ENCODE measurements around the gene PEF1. TPM values are rescaled to one million over a fixed set of nuclear protein-coding genes. Genes with fewer than 3 reads are reported as not detected.

Gene PEF1
- total RNA-seq, 1 experiment from 2014 or later, result 40.3 TPM

DNA sequence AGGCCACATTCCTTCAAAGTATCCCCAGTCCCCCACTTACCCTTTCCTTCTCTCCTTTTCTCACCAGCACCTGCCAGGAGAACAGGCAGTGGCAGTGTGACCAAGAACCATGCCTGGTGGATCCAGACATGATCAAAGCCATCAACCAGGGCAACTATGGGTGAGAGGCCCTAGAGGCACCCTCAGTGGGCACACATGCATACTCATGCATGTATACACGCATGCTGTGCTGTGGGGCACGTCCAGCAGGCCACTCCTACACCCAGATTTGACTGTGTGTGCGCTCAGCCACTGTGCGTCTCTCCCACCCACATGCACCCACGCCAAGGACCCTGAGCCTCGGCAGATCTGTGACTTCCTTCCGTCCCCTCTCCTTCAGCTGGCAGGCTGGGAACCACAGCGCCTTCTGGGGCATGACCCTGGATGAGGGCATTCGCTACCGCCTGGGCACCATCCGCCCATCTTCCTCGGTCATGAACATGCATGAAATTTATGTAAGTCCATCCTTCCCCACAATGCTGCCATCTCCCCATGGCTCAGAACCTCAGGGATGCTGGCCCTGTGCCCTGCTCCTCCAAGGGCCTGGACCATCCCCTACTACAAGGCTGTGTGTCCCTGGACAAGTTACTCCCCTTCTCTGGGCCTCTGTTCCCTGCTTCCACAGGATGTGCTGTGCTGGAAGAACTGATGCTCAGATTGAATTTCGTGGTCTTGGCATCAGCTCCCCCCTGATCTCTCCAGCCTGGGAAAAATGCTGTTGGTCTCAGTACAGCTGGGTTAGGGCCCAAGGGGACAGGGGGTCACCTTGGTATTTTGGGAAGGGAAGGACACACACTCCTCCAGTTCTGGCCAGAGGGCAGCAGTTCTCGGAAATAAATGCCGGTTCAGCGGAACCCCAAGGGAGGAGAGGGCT is 61.3 kb downstream of the PEF1 start:
- H2BK15ac ChIP-seq (ENCODE audit: low read depth, low read length), result no peak overlapping the region
- H3K9me3 ChIP-seq (ENCODE audit: control insufficient read depth, low read depth, low read length), result no peaks in the 10 kb centered on the region
- H2BK5ac ChIP-seq (ENCODE audit: insufficient read length, low read length), result no peak overlapping the region
- no peak overlapping the region for H4K8ac ChIP-seq (replicated peaks; ENCODE audit: insufficient read length, low read depth, low read length)
- peaks cover 10% of the 10 kb centered on the region; the same call in 1 of the 2 replicates for H3K4me1 ChIP-seq (ENCODE audit: insufficient read depth, low read length)
- H3K4me2 ChIP-seq (ENCODE audit: insufficient read depth, insufficient read length, low read length), result no peak overlapping the region
- TF ChIP-seq, protein P1, sequence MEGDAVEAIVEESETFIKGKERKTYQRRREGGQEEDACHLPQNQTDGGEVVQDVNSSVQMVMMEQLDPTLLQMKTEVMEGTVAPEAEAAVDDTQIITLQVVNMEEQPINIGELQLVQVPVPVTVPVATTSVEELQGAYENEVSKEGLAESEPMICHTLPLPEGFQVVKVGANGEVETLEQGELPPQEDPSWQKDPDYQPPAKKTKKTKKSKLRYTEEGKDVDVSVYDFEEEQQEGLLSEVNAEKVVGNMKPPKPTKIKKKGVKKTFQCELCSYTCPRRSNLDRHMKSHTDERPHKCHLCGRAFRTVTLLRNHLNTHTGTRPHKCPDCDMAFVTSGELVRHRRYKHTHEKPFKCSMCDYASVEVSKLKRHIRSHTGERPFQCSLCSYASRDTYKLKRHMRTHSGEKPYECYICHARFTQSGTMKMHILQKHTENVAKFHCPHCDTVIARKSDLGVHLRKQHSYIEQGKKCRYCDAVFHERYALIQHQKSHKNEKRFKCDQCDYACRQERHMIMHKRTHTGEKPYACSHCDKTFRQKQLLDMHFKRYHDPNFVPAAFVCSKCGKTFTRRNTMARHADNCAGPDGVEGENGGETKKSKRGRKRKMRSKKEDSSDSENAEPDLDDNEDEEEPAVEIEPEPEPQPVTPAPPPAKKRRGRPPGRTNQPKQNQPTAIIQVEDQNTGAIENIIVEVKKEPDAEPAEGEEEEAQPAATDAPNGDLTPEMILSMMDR (conservative IDR thresholded peaks at IDR 0.05), result no peak
- H2BK120ac ChIP-seq (ENCODE audit: low read depth, low read length, poor library complexity, severe bottlenecking), result no peak overlapping the region
- WGBS (ENCODE audit: extremely low coverage, insufficient read length, low lambda C conversion rate), result no CpG with 5 or more reads among the region's 16 CpGs
- no peak overlapping the region for H3K56ac ChIP-seq (ENCODE audit: insufficient read length, low read depth, low read length)
- no peak for DNase-seq
- Mint-ChIP-seq H3K9me3 (no peaks in the 10 kb centered on the region), H3K36me3 (ENCODE audit: insufficient read depth in 1 of 3, low read depth in 3 of 3) (no peaks in the 10 kb centered on the region), H3K27me3 (ENCODE audit: low read depth) (peaks cover 2% of the 10 kb centered on the region), H3K4me1 (peaks cover 24 to 34% of the 10 kb centered on the region in 2 experiments), H3K4me3 (no peak overlapping the region), H3K27ac (peak overlapping the region in 1 of 3 experiments; percentile 42; a peak in 1 of 7 replicates)
- H3K27me3 ChIP-seq (ENCODE audit: insufficient read depth, low read length), result no peaks in the 10 kb centered on the region
- no peaks in the 10 kb centered on the region for H3K79me2 ChIP-seq (ENCODE audit: insufficient read depth, low read length)
- H3K18ac ChIP-seq (ENCODE audit: insufficient read length, low read depth, low read length), result no peak overlapping the region
- no peak overlapping the region for H3K23ac ChIP-seq (ENCODE audit: insufficient read length, low read depth, low read length)
- H3K27ac ChIP-seq (ENCODE audit: insufficient read length, low read depth, low read length), result no peak overlapping the region
- H3K14ac ChIP-seq (ENCODE audit: insufficient read depth, low read length), result no peak overlapping the region
- H2AK5ac ChIP-seq (ENCODE audit: insufficient read length, low read length), result no peak overlapping the region
- no peaks in the 10 kb centered on the region for H3K23me2 ChIP-seq (ENCODE audit: insufficient read length, low read depth, low read length, poor library complexity, severe bottlenecking)
- no peak overlapping the region for H4K5ac ChIP-seq (ENCODE audit: insufficient read length, low read depth, low read length)
- H3K9ac ChIP-seq (ENCODE audit: extremely low read depth, insufficient read length, low read length), result no peak overlapping the region
- H3K79me1 ChIP-seq (ENCODE audit: insufficient read depth, low read depth, low read length, poor library complexity, severe bottlenecking), result no peaks in the 10 kb centered on the region
- H4K91ac ChIP-seq (ENCODE audit: insufficient read length, low read depth, low read length), result no peak overlapping the region
- H3T11ph ChIP-seq (ENCODE audit: low read length), result no peak overlapping the region
- no peak overlapping the region for H2BK20ac ChIP-seq (ENCODE audit: low read depth, low read length, poor library complexity, severe bottlenecking)
- no peaks in the 10 kb centered on the region for H4K20me1 ChIP-seq (ENCODE audit: control insufficient read depth, insufficient read depth, insufficient read length)
- H2AFZ ChIP-seq (ENCODE audit: low read length), result no peak overlapping the region
- no peak overlapping the region for H2BK12ac ChIP-seq (ENCODE audit: insufficient read length, low read depth, low read length)
- no peak overlapping the region for H3K4ac ChIP-seq (ENCODE audit: low read depth, low read length)
